SK-N-SH (cell line): ENCODE data around the gene DGCR2.

Source experiments
- FOXJ3 ChIP-seq: sonication (generic); formaldehyde crosslinking; IDR thresholded peaks from 2 replicates; pipeline ENCODE4 v1.5.1; 2020; ENCODE audit warnings: mild to moderate bottlenecking, missing genetic modification reagents
- JUND ChIP-seq: IDR thresholded peaks from 2 replicates; pipeline ENCODE4 v1.4.0; 2012
- POLR2AphosphoS5 ChIP-seq: IDR thresholded peaks from 2 replicates; pipeline ENCODE4 v1.6.1; 2012; ENCODE audit warnings: low read depth, low read length
- SIN3A ChIP-seq: IDR thresholded peaks from 2 replicates; pipeline ENCODE4 v1.6.1; 2012; ENCODE audit warnings: low read depth, mild to moderate bottlenecking, low read length, moderate library complexity, borderline replicate concordance
- SMC3 ChIP-seq: IDR thresholded peaks from 2 replicates; pipeline ENCODE4 v1.6.1; 2012; ENCODE audit warnings: low read depth, low read length, improper control_type of control experiment
- TAF1 ChIP-seq: IDR thresholded peaks from 2 replicates; pipeline ENCODE4 v1.6.1; 2012; ENCODE audit warnings: low read depth, mild to moderate bottlenecking, low read length, moderate library complexity, borderline replicate concordance
- TEAD4 ChIP-seq: IDR thresholded peaks from 2 replicates; pipeline ENCODE4 v1.4.0; 2012; ENCODE audit warnings: mild to moderate bottlenecking, borderline replicate concordance; ENCODE audit not compliant: insufficient read depth
- YY1 ChIP-seq: IDR thresholded peaks from 2 replicates; pipeline ENCODE4 v1.4.0; 2012; ENCODE audit warnings: low read depth, mild to moderate bottlenecking
- TF ChIP-seq, protein P1 (sequence below): fragments of 200-600 bp; sonication (generic); IDR thresholded peaks from 2 replicates; pipeline ENCODE4 v1.6.1; 2017; ENCODE audit warnings: antibody characterized with exemption, mild to moderate bottlenecking, moderate library complexity
- TF ChIP-seq, protein P2 (sequence below): fragments of 150-350 bp; IDR thresholded peaks from 2 replicates; pipeline ENCODE4 v1.6.1; 2017; ENCODE audit warnings: antibody characterized with exemption, low read length, low read depth, borderline replicate concordance
- TF ChIP-seq, protein P3 (sequence below): IDR thresholded peaks from 2 replicates; pipeline ENCODE4 v1.4.0; 2012; ENCODE audit warnings: low read depth

DNA sequence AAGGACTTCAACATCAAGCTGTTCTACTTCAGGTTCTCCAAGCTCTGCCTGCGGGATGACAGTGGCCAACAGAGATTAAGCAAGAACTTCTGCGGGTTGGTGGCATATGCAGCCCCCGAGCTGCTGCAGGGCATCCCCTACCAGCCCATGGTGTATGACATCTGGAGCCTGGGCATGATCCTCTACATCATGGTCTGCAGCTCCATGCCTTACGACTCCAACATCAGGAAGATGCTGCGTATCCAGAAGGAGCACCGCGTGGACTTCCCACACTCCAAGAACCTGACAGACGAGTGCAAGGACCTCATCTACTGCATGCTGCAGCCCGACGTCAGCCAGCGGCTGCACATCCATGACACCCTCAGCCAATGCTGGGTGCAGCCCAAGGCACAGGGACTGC, 2.8 kb upstream of the DGCR2 start:
- TF ChIP-seq, protein P1, sequence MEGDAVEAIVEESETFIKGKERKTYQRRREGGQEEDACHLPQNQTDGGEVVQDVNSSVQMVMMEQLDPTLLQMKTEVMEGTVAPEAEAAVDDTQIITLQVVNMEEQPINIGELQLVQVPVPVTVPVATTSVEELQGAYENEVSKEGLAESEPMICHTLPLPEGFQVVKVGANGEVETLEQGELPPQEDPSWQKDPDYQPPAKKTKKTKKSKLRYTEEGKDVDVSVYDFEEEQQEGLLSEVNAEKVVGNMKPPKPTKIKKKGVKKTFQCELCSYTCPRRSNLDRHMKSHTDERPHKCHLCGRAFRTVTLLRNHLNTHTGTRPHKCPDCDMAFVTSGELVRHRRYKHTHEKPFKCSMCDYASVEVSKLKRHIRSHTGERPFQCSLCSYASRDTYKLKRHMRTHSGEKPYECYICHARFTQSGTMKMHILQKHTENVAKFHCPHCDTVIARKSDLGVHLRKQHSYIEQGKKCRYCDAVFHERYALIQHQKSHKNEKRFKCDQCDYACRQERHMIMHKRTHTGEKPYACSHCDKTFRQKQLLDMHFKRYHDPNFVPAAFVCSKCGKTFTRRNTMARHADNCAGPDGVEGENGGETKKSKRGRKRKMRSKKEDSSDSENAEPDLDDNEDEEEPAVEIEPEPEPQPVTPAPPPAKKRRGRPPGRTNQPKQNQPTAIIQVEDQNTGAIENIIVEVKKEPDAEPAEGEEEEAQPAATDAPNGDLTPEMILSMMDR = no peak
- no peak for TF ChIP-seq SIN3A
- TF ChIP-seq, protein P2, sequence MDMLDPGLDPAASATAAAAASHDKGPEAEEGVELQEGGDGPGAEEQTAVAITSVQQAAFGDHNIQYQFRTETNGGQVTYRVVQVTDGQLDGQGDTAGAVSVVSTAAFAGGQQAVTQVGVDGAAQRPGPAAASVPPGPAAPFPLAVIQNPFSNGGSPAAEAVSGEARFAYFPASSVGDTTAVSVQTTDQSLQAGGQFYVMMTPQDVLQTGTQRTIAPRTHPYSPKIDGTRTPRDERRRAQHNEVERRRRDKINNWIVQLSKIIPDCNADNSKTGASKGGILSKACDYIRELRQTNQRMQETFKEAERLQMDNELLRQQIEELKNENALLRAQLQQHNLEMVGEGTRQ = no peak
- no peak for TF ChIP-seq TEAD4
- no peak for TF ChIP-seq TAF1
- TF ChIP-seq POLR2AphosphoS5 = no peak
- TF ChIP-seq FOXJ3 (CRISPR knock-in tag) = no peak
- TF ChIP-seq, protein P3, sequence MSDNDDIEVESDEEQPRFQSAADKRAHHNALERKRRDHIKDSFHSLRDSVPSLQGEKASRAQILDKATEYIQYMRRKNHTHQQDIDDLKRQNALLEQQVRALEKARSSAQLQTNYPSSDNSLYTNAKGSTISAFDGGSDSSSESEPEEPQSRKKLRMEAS = no peak
- no peak for TF ChIP-seq JUND
- TF ChIP-seq SMC3 = no peak
- no peak for TF ChIP-seq YY1
